Activated CD4-positive, alpha-beta memory T cell treated with anti-CD3 and anti-CD28 coated beads for 36 hours (primary cell): ENCODE data around the gene RNF149. TPM values are rescaled to one million over a fixed set of nuclear protein-coding genes. Genes with fewer than 3 reads are reported as not detected.
"Not testable (repeated sequence)": the region's sequence is repeated elsewhere in the genome, so short reads cannot be mapped to it uniquely, and the experiment has no call there.

Source experiments
- CTCF ChIA-PET: fragments of 350-600 bp; sonication (Branson Sonifier 250); formaldehyde crosslinking; loops from one replicate; lab custom pipeline; 2021; ENCODE audit warnings: antibody characterized with exemption, inconsistent platforms; lab: Charles Lee
- POLR2A ChIA-PET: fragments of 350-600 bp; sonication (Branson Sonifier 250); formaldehyde crosslinking; loops from one replicate; lab custom pipeline; 2021; ENCODE audit warnings: antibody characterized with exemption; lab: Charles Lee
- DNase-seq: peaks from one replicate; pipeline ENCODE4 v3.0.0-alpha.2; 2020
- H3K27ac Mint-ChIP-seq: one replicate; pipeline ENCODE4 v1.8.0; 2021; ENCODE audit warnings: mixed read lengths
- H3K27me3 Mint-ChIP-seq: one replicate; pipeline ENCODE4 v1.8.0; 2021; ENCODE audit warnings: mixed read lengths
- H3K36me3 Mint-ChIP-seq: one replicate; pipeline ENCODE4 v1.8.0; 2021; ENCODE audit warnings: mixed read lengths
- H3K4me1 Mint-ChIP-seq: one replicate; pipeline ENCODE4 v1.8.0; 2021; ENCODE audit warnings: low read depth, mixed read lengths
- H3K4me3 Mint-ChIP-seq: one replicate; pipeline ENCODE4 v1.8.0; 2021; ENCODE audit warnings: mild to moderate bottlenecking, mixed read lengths
- H3K9me3 Mint-ChIP-seq: one replicate; pipeline ENCODE4 v1.8.0; 2021; ENCODE audit warnings: mixed read lengths
- intact Hi-C: fragments of 100-400 bp; cut with micrococcal nuclease; formaldehyde crosslinking; loops from one replicate; pipeline ENCODE4 v1.15.1; 2023
- total RNA-seq, 2 experiments: library from RNA; stranded (reverse); gene quantifications; one replicate each; pipeline ENCODE4 v1.2.3, GENCODE V29; 2021

The RNF149 gene
- total RNA-seq, 2 experiments from 2014 or later: 42.1 to 46.9 TPM

GRCh38 chr2:101241158-101241557, 67.3 kb downstream of the RNF149 start:
- no peaks in the 10 kb centered on the region for H3K4me1 Mint-ChIP-seq
- H3K27me3 Mint-ChIP-seq: no peaks in the 10 kb centered on the region
- intact Hi-C loops: loop anchor here (10.0 kb wide), 1 partner anchor 144 kb away; the partner anchor contains the start of gene CREG2
- no peak overlapping the region for H3K27ac Mint-ChIP-seq
- CTCF ChIA-PET: interaction anchor here (0.8 to 1.9 kb wide), 9 partner anchors 9 to 147 kb away, joined by 3 to 5 read pairs (median 4); partner anchors contain the start of gene CREG2
- DNase-seq: no peak
- no peak overlapping the region for H3K4me3 Mint-ChIP-seq
- H3K36me3 Mint-ChIP-seq: no peaks in the 10 kb centered on the region
- H3K9me3 Mint-ChIP-seq: no peaks in the 10 kb centered on the region
- POLR2A ChIA-PET: no interaction called here

- POLR2A ChIA-PET, H3K27me3 Mint-ChIP-seq, H3K36me3 Mint-ChIP-seq, H3K4me1 Mint-ChIP-seq, H3K9me3 Mint-ChIP-seq, DNase-seq, H3K4me3 Mint-ChIP-seq, H3K27ac Mint-ChIP-seq: not testable (repeated sequence)
- intact Hi-C loops: loop anchor here (10.0 kb wide), 1 partner anchor 144 kb away; the partner anchor contains the start of gene CREG2
- CTCF ChIA-PET: interaction anchor here (0.8 to 1.9 kb wide), 9 partner anchors 8 to 147 kb away, joined by 3 to 5 read pairs (median 4); partner anchors contain the start of gene CREG2
These were observed 67.8 kb downstream of the RNF149 start for GRCh38 chr2:101240694-101241093.

GRCh38 chr2:101239760-101240118, 68.8 kb downstream of the RNF149 start:
- H3K4me3 Mint-ChIP-seq, H3K4me1 Mint-ChIP-seq, H3K36me3 Mint-ChIP-seq, POLR2A ChIA-PET, H3K27ac Mint-ChIP-seq, H3K27me3 Mint-ChIP-seq, H3K9me3 Mint-ChIP-seq, DNase-seq: not testable (repeated sequence)
- CTCF ChIA-PET: interaction anchor here (1.2 to 1.9 kb wide), 3 partner anchors 7 to 51 kb away, joined by 3 to 5 read pairs (median 3); no protein-coding TSS in a partner anchor
- intact Hi-C loops: loop anchor here (10.0 kb wide), 1 partner anchor 145 kb away; the partner anchor contains the start of gene CREG2

GRCh38 chr2:101238930-101239759, 69.4 kb downstream of the RNF149 start:
- no peaks in the 10 kb centered on the region for H3K4me1 Mint-ChIP-seq
- H3K4me3 Mint-ChIP-seq: no peak overlapping the region
- H3K27ac Mint-ChIP-seq: no peak overlapping the region
- intact Hi-C loops: no loop called here
- no peaks in the 10 kb centered on the region for H3K36me3 Mint-ChIP-seq
- ChIA-PET POLR2A (no interaction called here), CTCF (interaction anchor here (1.6 to 1.9 kb wide), 2 partner anchors 15 to 50 kb away, joined by 3 to 5 read pairs; no protein-coding TSS in a partner anchor)
- DNase-seq: no peak
- H3K27me3 Mint-ChIP-seq: no peaks in the 10 kb centered on the region
- peaks cover 2% of the 10 kb centered on the region for H3K9me3 Mint-ChIP-seq

- H3K27ac Mint-ChIP-seq, DNase-seq, POLR2A ChIA-PET, H3K36me3 Mint-ChIP-seq, H3K9me3 Mint-ChIP-seq, H3K4me1 Mint-ChIP-seq, intact Hi-C loops, H3K4me3 Mint-ChIP-seq, H3K27me3 Mint-ChIP-seq, CTCF ChIA-PET: not testable (repeated sequence)
These were observed 70.6 kb downstream of the RNF149 start for GRCh38 chr2:101237944-101238343.

- H3K36me3 Mint-ChIP-seq, H3K4me3 Mint-ChIP-seq, intact Hi-C loops, H3K27me3 Mint-ChIP-seq, CTCF ChIA-PET, H3K9me3 Mint-ChIP-seq, H3K4me1 Mint-ChIP-seq, DNase-seq, H3K27ac Mint-ChIP-seq, POLR2A ChIA-PET: not testable (repeated sequence)
These were observed 72.5 kb downstream of the RNF149 start for GRCh38 chr2:101235956-101236355.

- Mint-ChIP-seq H3K9me3 (peaks cover 2% of the 10 kb centered on the region), H3K4me1 (no peaks in the 10 kb centered on the region), H3K27ac (no peak overlapping the region), H3K4me3 (no peak overlapping the region), H3K36me3 (peaks cover 3% of the 10 kb centered on the region), H3K27me3 (no peaks in the 10 kb centered on the region)
- POLR2A ChIA-PET: no interaction called here
- no peak for DNase-seq
- CTCF ChIA-PET: interaction anchor here (1.0 kb wide), 1 partner anchor 9 kb away, joined by 3 read pairs; no protein-coding TSS in a partner anchor
- intact Hi-C loops: no loop called here
These were observed 74.1 kb downstream of the RNF149 start for GRCh38 chr2:101234169-101234938.

- peaks cover 2% of the 10 kb centered on the region for H3K9me3 Mint-ChIP-seq
- intact Hi-C loops: no loop called here
- no peak overlapping the region for H3K4me3 Mint-ChIP-seq
- H3K27ac Mint-ChIP-seq: no peak overlapping the region
- ChIA-PET POLR2A (no interaction called here), CTCF (interaction anchor here (1.5 kb wide), 1 partner anchor 8 kb away, joined by 3 read pairs; no protein-coding TSS in a partner anchor)
- no peaks in the 10 kb centered on the region for H3K4me1 Mint-ChIP-seq
- peaks cover 3% of the 10 kb centered on the region for H3K36me3 Mint-ChIP-seq
- no peaks in the 10 kb centered on the region for H3K27me3 Mint-ChIP-seq
- no peak for DNase-seq
These were observed 75.7 kb downstream of the RNF149 start for GRCh38 chr2:101232770-101233169.

GRCh38 chr2:101231937-101232730, 76.4 kb downstream of the RNF149 start:
- Mint-ChIP-seq H3K4me1 (no peaks in the 10 kb centered on the region), H3K27me3 (no peaks in the 10 kb centered on the region), H3K9me3 (peaks cover 2% of the 10 kb centered on the region), H3K36me3 (peaks cover 3% of the 10 kb centered on the region), H3K27ac (no peak overlapping the region), H3K4me3 (no peak overlapping the region)
- ChIA-PET POLR2A (no interaction called here), CTCF (interaction anchor here (1.5 kb wide), 1 partner anchor 8 kb away, joined by 3 read pairs; no protein-coding TSS in a partner anchor)
- intact Hi-C loops: no loop called here
- DNase-seq: no peak

- CTCF ChIA-PET: no interaction called here
- Mint-ChIP-seq H3K4me1 (no peaks in the 10 kb centered on the region), H3K9me3 (peaks cover 2% of the 10 kb centered on the region), H3K36me3 (peaks cover 3% of the 10 kb centered on the region), H3K27me3 (no peaks in the 10 kb centered on the region), H3K27ac (no peak overlapping the region), H3K4me3 (no peak overlapping the region)
- no peak for DNase-seq
- intact Hi-C loops: no loop called here
- POLR2A ChIA-PET: no interaction called here
These were observed 77.3 kb downstream of the RNF149 start for GRCh38 chr2:101231240-101231639.

- Mint-ChIP-seq H3K27ac (no peak overlapping the region), H3K4me3 (no peak overlapping the region), H3K9me3 (no peaks in the 10 kb centered on the region), H3K4me1 (no peaks in the 10 kb centered on the region), H3K27me3 (no peaks in the 10 kb centered on the region), H3K36me3 (peaks cover 3% of the 10 kb centered on the region)
- ChIA-PET POLR2A (no interaction called here), CTCF (interaction anchor here (0.6 kb wide), 1 partner anchor 13 kb away, joined by 4 read pairs; no protein-coding TSS in a partner anchor)
- intact Hi-C loops: no loop called here
- DNase-seq: no peak
These were observed 77.9 kb downstream of the RNF149 start for GRCh38 chr2:101230541-101231001.
